Body of pancreas (tissue), 4 donors: ENCODE results near the gene PLXNC1. TPM values are rescaled to one million over a fixed set of nuclear protein-coding genes. Genes with fewer than 3 reads are reported as not detected.

Experiments
- ATAC-seq: fragments of 150-250 bp; one replicate; pipeline ENCODE4 v1.9.1; 2016
- DNase-seq, 4 donors: peaks; one replicate each; pipeline ENCODE4 v3.0.0-alpha.2; 2019
- H3K27ac ChIP-seq, 4 donors: fragments of 200-600 bp; sonication (generic); 1 replicate in 3 of 4; 2 replicates in 1 of 4; pipeline versions ENCODE4 v1.5.1 to v1.6.1; 2016 to 2019; ENCODE audit warnings: mild to moderate bottlenecking in 1 of 4, mixed read lengths in 1 of 4, moderate library complexity in 1 of 4
- H3K27me3 ChIP-seq, 2 donors: fragments of 200-600 bp; sonication (generic); one replicate each; pipeline ENCODE4 v1.6.0; 2016; ENCODE audit warnings: mild to moderate bottlenecking in 1 of 2
- H3K36me3 ChIP-seq, 2 donors: fragments of 200-600 bp; sonication (generic); replicated peaks in 1 of 2; 2 replicates each; pipeline ENCODE4 v1.5.1; 2016; ENCODE audit warnings: low read depth in 2 of 2; ENCODE audit not compliant: insufficient read depth in 1 of 2
- H3K4me1 ChIP-seq: fragments of 200-600 bp; sonication (generic); one replicate; pipeline ENCODE4 v1.6.0; 2016
- H3K4me3 ChIP-seq, 2 donors: fragments of 200-600 bp; sonication (generic); 1 replicate in 1 of 2; 2 replicates in 1 of 2; pipeline ENCODE4 v1.5.1; 2016 to 2019
- H3K9me3 ChIP-seq, 3 donors: fragments of 200-600 bp; sonication (generic); 1 replicate in 2 of 3; 2 replicates in 1 of 3; pipeline ENCODE4 v1.5.1; 2016
- POLR2A ChIP-seq, 3 donors: fragments of 450-650 bp; IDR thresholded peaks; one replicate each; pipeline ENCODE4 v1.6.1; 2016; ENCODE audit warnings: antibody characterized with exemption in 3 of 3, mild to moderate bottlenecking in 2 of 3
- WGBS, 2 donors: methylation state at CpG; one replicate each; pipeline ENCODE4 v1.1.5; 2017; 5-methylcytosine and 5-hydroxymethylcytosine counted together
- intact Hi-C: fragments of 100-400 bp; cut with DNase I; formaldehyde crosslinking; loops from one replicate; pipeline ENCODE4 v1.15.1; 2023
- total RNA-seq, 2 donors: library from RNA; depleted of rRNA; stranded (reverse); fragments of >200 nt; gene quantifications; one replicate each; pipeline ENCODE4 v1.1.0, GENCODE V29; 2016
- TF ChIP-seq, protein P1 (sequence below), 7 experiments: fragments of 450-650 bp in 4 of 7; fragments of 200-600 bp in 3 of 7; sonication (generic) in 3 of 7; IDR thresholded peaks; one replicate each; pipeline ENCODE4 v1.5.1; 2016 to 2019; ENCODE audit warnings: antibody characterized with exemption in 7 of 7

The PLXNC1 gene
- total RNA-seq, 2 donors from 2014 or later, result 3.9 to 4.9 TPM

DNA sequence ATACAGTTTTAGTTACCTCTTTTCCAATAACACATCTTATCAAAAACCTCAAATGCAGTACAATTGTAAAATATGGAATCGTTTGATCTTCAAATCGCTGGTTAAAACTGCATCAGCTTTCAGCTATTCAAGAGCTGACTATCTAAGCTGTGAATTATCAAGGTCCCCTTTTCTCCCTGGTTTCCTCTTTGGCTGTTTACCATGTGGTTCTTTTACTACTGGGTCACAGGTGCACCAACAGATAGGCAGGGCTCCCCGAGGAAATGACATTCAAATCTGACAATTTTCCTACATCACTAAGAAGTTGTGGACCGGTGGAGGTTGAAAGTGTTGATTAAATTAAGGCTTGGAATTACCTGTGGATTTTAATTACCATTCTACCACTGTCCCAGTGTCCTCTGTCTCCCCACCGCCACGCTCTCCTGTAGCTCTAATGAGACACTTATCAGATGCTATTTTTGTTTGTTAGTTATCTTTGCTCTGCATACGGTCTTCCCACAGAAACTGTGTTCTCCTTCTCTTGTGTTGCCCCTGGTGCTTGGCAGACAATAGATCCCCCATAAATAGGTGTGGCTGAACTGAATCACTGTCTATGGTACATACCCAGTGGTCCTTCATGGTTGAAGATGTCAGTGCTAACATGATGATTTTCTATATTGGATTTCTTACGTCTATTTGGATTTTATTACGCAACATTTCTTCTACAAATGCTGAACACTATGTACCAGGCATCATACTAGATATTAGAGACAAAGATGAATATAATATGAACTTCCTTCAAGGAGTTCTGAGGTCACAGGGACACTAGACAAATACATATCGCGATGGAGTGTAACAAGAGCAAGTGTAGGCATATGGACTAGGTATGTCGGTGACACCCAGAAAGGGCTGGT is 20.9 kb upstream of the PLXNC1 start:
- Histone ChIP-seq H3K4me3 (no peak overlapping the region), H3K4me1 (no peaks in the 10 kb centered on the region), H3K27ac (no peak overlapping the region), H3K27me3 (no peaks in the 10 kb centered on the region), H3K36me3 (no peaks in the 10 kb centered on the region), H3K9me3 (no peaks in the 10 kb centered on the region)
- intact Hi-C loops, result loop anchor here (5.0 kb wide), 1 partner anchor 400 kb away; no protein-coding TSS in a partner anchor
- no peak for ATAC-seq
- 55 to 61% methylated on average over 12 of the region's 12 CpGs for WGBS, 2 donors
- DNase-seq, result no peak
- TF ChIP-seq, protein P1, sequence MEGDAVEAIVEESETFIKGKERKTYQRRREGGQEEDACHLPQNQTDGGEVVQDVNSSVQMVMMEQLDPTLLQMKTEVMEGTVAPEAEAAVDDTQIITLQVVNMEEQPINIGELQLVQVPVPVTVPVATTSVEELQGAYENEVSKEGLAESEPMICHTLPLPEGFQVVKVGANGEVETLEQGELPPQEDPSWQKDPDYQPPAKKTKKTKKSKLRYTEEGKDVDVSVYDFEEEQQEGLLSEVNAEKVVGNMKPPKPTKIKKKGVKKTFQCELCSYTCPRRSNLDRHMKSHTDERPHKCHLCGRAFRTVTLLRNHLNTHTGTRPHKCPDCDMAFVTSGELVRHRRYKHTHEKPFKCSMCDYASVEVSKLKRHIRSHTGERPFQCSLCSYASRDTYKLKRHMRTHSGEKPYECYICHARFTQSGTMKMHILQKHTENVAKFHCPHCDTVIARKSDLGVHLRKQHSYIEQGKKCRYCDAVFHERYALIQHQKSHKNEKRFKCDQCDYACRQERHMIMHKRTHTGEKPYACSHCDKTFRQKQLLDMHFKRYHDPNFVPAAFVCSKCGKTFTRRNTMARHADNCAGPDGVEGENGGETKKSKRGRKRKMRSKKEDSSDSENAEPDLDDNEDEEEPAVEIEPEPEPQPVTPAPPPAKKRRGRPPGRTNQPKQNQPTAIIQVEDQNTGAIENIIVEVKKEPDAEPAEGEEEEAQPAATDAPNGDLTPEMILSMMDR (IDR thresholded peaks at IDR 0.05), result no peak
- TF ChIP-seq POLR2A (IDR thresholded peaks at IDR 0.05), result no peak

DNA sequence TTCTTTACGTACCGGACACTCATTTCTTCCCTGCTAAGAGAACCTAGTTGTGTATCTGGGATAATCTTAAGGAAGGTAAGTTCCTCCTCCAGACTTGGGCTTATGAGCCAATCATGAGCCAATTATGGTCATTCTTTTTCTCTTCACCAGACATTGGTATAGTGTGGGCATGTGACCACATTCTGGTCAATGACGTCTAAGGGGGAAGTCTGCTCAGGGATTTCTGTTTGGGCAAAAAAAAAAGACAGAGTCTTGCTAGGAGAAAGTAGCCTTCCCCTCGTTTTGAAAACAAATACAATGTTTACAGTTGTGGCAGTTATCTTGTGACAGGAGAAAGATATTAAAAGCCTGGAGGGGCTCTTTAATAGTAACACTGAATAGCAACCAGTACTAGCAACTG is 20.1 kb upstream of the PLXNC1 start:
- H3K36me3 ChIP-seq, result no peaks in the 10 kb centered on the region
- H3K4me1 ChIP-seq, result no peaks in the 10 kb centered on the region
- H3K4me3 ChIP-seq, result no peak overlapping the region
- DNase-seq (no peak), ATAC-seq (no peak)
- TF ChIP-seq POLR2A (IDR thresholded peaks at IDR 0.05), result no peak
- TF ChIP-seq, protein P1 (IDR thresholded peaks at IDR 0.05), result no peak
- WGBS, 2 donors, result 56 to 58% methylated on average over 4 of the region's 4 CpGs
- no peak overlapping the region for H3K27ac ChIP-seq
- H3K9me3 ChIP-seq, result no peaks in the 10 kb centered on the region
- H3K27me3 ChIP-seq, result no peaks in the 10 kb centered on the region
- intact Hi-C loops, result loop anchor here (5.0 kb wide), 1 partner anchor 399 kb away; no protein-coding TSS in a partner anchor

DNA sequence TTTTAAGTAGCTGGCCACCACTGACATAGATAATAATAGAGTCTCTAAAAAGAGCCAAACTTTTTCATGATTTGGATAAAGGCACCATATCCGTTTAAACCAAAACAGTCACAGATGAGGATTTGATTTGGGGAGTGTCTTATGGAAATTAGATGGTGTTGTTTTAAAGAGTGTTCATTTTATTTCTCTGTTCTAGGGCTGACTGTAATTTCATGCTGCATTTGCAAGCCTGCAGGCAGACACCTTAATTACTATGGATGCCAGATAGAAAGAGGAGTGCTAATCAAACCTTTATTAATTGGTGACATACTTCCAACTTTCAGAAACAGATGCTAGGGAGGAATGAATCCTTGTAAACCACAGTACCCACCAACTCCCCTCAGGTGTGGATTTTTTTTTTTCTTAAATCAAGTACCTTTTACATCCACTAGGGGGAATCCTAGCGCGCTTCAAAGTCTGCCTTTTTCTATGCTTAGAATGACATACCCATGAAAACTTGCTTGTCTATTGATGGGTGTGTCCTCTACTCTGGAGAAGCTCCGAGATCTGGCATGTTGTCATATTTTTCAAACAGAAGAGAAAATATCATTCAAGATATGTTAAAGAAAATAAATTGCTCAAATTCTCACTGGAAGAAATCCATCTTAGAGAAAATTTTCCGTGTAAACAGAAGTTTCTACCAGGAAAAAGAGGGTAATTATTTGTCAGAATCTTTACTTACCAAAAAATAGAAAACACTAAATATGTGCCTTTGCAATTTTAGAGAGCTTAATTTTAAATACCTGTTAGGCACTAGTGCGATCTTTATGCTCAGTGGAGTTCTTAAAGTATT is 14.2 kb upstream of the PLXNC1 start:
- no peaks in the 10 kb centered on the region for H3K27me3 ChIP-seq
- no peaks in the 10 kb centered on the region for H3K36me3 ChIP-seq
- no peak overlapping the region for H3K27ac ChIP-seq
- no peaks in the 10 kb centered on the region for H3K4me1 ChIP-seq
- 25 to 28% methylated on average over 6 of the region's 6 CpGs for WGBS, 2 donors
- peak; percentile 70 for ATAC-seq
- intact Hi-C loops, result no loop called here
- no peak overlapping the region for H3K4me3 ChIP-seq
- H3K9me3 ChIP-seq, result no peaks in the 10 kb centered on the region
- peak in 1 of 4 donors; percentile 16 for DNase-seq
- TF ChIP-seq POLR2A (IDR thresholded peaks at IDR 0.05), result no peak
- TF ChIP-seq, protein P1 (IDR thresholded peaks at IDR 0.05), result peak; percentile 50 to 75 (median 63)

DNA sequence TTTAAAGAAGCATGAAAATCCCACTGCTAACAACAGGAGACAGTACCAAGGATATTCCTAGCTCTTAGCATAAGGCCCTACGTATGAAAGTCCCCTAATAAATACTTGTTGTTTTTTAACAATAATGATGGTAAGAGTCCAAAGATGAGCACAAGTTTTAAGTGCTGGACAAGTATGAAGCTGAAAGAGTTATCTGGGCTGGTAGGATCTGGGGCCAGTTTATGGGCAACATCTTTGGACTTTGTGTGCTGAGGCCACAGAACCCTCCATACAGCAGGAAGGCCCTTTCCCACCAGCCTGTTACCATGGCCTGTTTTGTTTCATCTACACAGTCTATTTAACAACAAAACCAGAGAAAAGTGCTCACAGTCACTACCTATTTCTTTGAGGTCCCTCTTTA is 12.5 kb upstream of the PLXNC1 start:
- WGBS, 2 donors, result 83 to 93% methylated on average over 1 of the region's 1 CpG

More for the DNA sequence above, 12.5 kb upstream of the PLXNC1 start:
- Histone ChIP-seq H3K27ac (no peak overlapping the region), H3K36me3 (no peaks in the 10 kb centered on the region), H3K27me3 (no peaks in the 10 kb centered on the region), H3K4me1 (no peaks in the 10 kb centered on the region), H3K9me3 (no peaks in the 10 kb centered on the region), H3K4me3 (no peak overlapping the region)
- intact Hi-C loops, result no loop called here
- ATAC-seq, result no peak
- no peak for DNase-seq
- TF ChIP-seq, protein P1 (IDR thresholded peaks at IDR 0.05), result no peak
- no peak for TF ChIP-seq POLR2A (IDR thresholded peaks at IDR 0.05)
